Left ventricle myocardium superior (tissue), 1 donor: ENCODE measurements around the gene C1GALT1C1. TPM values are rescaled to one million over a fixed set of nuclear protein-coding genes. Genes with fewer than 3 reads are reported as not detected.

Experiments
- ATAC-seq: fragments of 200-7000 bp; cut with Tn5 transposase; one replicate; pipeline ENCODE4 v1.9.1; 2020; ENCODE audit warnings: mild to moderate bottlenecking, moderate library complexity
- DNase-seq: peaks from one replicate; pipeline ENCODE4 v3.0.0-alpha.2; 2020
- intact Hi-C: fragments of 100-400 bp; cut with micrococcal nuclease; formaldehyde crosslinking; loops from one replicate; pipeline ENCODE4 v1.11.0; 2022
- total RNA-seq: library from RNA; stranded (reverse); fragmentation: NEBNext Ultra II Directional; extraction: Animal tissue kit (Norgen Biotek cat#: 25700); gene quantifications from one replicate; pipeline ENCODE4 v1.2.1, GENCODE V29; 2021
- donor health status: DM: no; HTN: yes; CAD: no; lungs with severe emphysema.

The C1GALT1C1 gene
- total RNA-seq, 1 donor from 2014 or later: 16.0 TPM

GRCh38 chrX:120604361-120604782 is 25.5 kb downstream of the C1GALT1C1 start:
- intact Hi-C loops: no loop called here
- no peak for DNase-seq
- ATAC-seq: peak; percentile 68

GRCh38 chrX:120603707-120604360 is 26.0 kb downstream of the C1GALT1C1 start, which contains the start of gene MCTS1:
TSS of gene MCTS1 (plus strand) at chrX:120604101. CDS start at chrX:120604237, 136 bp downstream.
- ATAC-seq: peak; percentile 99
- intact Hi-C loops: no loop called here

DNA sequence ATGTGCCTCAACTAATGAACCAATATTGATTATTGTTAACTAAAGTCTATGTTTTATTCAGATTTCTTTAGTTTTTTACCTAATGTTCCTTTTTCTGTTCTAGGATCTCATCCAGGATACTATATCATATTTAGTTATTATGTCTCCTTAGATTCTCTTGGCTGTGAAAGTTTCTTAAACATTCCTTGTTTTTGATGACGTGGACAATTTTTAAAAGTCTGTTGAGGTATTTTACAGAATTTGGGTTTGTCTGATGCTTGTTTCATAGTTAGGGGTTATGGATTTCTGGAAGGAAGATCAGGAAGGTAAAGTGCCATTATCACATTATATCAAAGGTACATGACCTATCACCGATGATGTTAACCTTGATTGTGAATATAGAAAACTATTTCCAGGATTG is 44.2 kb downstream of the C1GALT1C1 start:
- ATAC-seq (no peak), DNase-seq (no peak)
- intact Hi-C loops: no loop called here

More at GRCh38 chrX:120603707-120604360, 26.0 kb downstream of the C1GALT1C1 start, which contains the start of gene MCTS1:
- peak; percentile 84 for DNase-seq

Other genes starting within 250 kb of the C1GALT1C1 start
- 53.8 TPM for gene LAMP2, start 160.8 kb downstream of the C1GALT1C1 start, total RNA-seq
- gene CUL4B, start 69.1 kb downstream of the C1GALT1C1 start, total RNA-seq: 19.6 TPM
- gene MCTS1, start 26.0 kb downstream of the C1GALT1C1 start, total RNA-seq: 32.7 TPM
- gene CT47B1, start 245.8 kb upstream of the C1GALT1C1 start, total RNA-seq: not detected